Measurements from ENCODE around the gene YBEY.

Gene YBEY

GRCh38 chr21:46334351-46335140 lies 48.4 kb downstream of the YBEY start:
- ChIA-PET CTCF (interaction anchor here (0.7 kb wide), 1 partner anchor 9 kb away, joined by 3 read pairs; no protein-coding TSS in a partner anchor), POLR2A (no interaction called here)
- TF ChIP-seq, protein P1, sequence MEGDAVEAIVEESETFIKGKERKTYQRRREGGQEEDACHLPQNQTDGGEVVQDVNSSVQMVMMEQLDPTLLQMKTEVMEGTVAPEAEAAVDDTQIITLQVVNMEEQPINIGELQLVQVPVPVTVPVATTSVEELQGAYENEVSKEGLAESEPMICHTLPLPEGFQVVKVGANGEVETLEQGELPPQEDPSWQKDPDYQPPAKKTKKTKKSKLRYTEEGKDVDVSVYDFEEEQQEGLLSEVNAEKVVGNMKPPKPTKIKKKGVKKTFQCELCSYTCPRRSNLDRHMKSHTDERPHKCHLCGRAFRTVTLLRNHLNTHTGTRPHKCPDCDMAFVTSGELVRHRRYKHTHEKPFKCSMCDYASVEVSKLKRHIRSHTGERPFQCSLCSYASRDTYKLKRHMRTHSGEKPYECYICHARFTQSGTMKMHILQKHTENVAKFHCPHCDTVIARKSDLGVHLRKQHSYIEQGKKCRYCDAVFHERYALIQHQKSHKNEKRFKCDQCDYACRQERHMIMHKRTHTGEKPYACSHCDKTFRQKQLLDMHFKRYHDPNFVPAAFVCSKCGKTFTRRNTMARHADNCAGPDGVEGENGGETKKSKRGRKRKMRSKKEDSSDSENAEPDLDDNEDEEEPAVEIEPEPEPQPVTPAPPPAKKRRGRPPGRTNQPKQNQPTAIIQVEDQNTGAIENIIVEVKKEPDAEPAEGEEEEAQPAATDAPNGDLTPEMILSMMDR (IDR thresholded peaks at IDR 0.05; ENCODE audit: insufficient read depth, low read length, missing control alignments), result no peak
- H3K4me3 ChIP-seq (ENCODE audit: low read depth, low read length), result no peak overlapping the region
- DNase-seq (ENCODE audit: low read depth, low spot score), result no peak

DNA sequence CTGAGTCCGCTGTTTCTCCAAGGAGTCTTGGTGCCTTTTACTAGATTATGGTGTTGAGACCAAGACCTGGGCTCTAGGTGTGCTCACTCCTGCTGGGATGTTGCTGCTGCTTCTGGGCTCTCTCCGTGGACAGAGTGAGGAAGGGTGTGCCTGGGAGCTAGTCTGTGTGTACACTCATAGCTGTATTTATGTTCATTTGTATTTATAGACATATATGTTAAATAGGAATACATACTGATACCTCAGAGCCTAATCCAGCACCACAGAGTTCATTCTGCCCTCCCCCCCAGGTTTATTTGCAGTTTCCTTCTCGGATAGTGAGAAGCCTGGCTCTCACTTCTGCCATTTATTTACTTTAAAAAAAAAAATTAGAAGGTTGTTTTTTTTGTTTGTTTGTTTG lies 50.5 kb downstream of the YBEY start:
- no peak overlapping the region for H3K4me3 ChIP-seq (ENCODE audit: low read depth, low read length)
- ChIA-PET CTCF (interaction anchor here (1.0 to 1.5 kb wide), 2 partner anchors 11 kb away, joined by 3 to 4 read pairs; a partner anchor contains a TSS), POLR2A (no interaction called here)
- TF ChIP-seq, protein P1 (IDR thresholded peaks at IDR 0.05; ENCODE audit: insufficient read depth, low read length, missing control alignments), result no peak
- no peak for DNase-seq (ENCODE audit: low read depth, low spot score)

GRCh38 chr21:46340998-46341397 lies 54.9 kb downstream of the YBEY start:
- ChIA-PET POLR2A (no interaction called here), CTCF (no interaction called here)
- H3K4me3 ChIP-seq (ENCODE audit: low read depth, low read length), result no peak overlapping the region
- TF ChIP-seq, protein P1 (IDR thresholded peaks at IDR 0.05; ENCODE audit: insufficient read depth, low read length, missing control alignments), result no peak
- no peak for DNase-seq (ENCODE audit: low read depth, low spot score)

DNA sequence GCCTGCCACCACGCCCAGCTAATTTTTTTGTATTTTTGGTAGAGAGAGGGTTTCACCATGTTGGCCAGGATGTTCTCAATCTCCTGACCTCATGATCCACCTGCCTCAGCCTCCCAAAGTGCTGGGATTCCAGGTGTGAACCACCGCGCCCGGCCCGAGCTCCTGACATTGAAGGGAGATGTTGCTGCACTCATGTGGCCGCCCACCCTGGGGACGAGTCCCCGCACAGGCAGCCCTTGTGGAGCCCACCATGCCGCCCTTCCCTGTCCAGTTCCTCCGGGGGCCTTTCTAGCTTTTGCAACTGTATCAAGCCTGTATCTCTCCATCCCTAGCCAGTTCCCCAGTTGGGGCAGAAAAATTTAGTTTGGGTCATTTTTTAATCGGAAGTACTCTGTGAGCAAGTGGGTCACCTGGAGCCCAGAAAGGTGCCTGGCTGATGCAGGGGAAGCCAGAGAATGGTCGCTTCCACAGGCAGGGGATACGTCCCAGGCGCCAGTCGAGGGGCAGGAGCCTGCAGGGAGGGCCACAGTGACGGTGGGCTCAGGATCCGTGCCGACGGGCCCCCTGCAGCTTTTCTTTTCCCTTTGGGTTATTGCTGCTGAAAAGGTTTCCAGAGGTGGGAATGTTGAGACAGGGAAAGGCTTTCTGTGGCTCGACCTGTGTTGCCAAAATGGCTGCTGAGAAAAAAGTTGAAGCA lies 58.2 kb downstream of the YBEY start:
- no peak overlapping the region for H3K4me3 ChIP-seq (ENCODE audit: low read depth, low read length)
- TF ChIP-seq, protein P1 (IDR thresholded peaks at IDR 0.05; ENCODE audit: insufficient read depth, low read length, missing control alignments), result no peak
- ChIA-PET POLR2A (no interaction called here), CTCF (interaction anchor here (1.3 to 1.7 kb wide), 3 partner anchors 11 to 59 kb away, joined by 3 to 4 read pairs (median 4); partner anchors contain the start of gene MCM3AP)
- DNase-seq (ENCODE audit: low read depth, low spot score), result no peak

DNA sequence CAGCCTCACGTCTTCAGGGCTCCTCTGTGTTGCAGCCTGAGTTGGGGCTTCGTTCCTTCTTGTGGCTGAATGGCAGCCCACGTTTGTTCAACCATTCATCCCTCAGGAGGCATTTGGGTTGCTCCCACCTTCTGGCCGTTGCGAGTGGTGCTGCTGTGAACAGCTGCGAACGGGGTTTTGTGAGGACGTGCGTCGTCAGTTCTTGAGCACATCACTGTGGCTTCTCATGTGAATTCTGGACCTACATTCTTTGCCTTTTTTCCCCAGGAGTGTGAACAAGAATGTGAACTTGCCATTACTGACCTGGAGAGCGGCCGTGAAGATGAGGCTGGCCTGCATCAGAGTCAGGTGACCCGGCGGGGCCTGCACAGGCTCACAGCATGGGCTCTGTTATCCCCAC lies 59.7 kb downstream of the YBEY start:
- ChIA-PET CTCF (no interaction called here), POLR2A (interaction anchor here (0.6 kb wide), 1 partner anchor 60 kb away, joined by 3 read pairs; the partner anchor contains the start of gene MCM3AP)
- no peak overlapping the region for H3K4me3 ChIP-seq (ENCODE audit: low read depth, low read length)
- TF ChIP-seq, protein P1 (IDR thresholded peaks at IDR 0.05; ENCODE audit: insufficient read depth, low read length, missing control alignments), result no peak
- no peak for DNase-seq (ENCODE audit: low read depth, low spot score)

All from AG04449 (cell line).